GM12864 (cell line): ENCODE results near the gene ETS1.

Experiments used
- DNase-seq: peaks from one replicate; pipeline ENCODE4 v3.0.0-alpha.2; 2011; ENCODE audit warnings: low read depth
- H3K4me3 ChIP-seq: 2 replicates; pipeline ENCODE4 v1.5.1; 2011; ENCODE audit warnings: mild to moderate bottlenecking, low read depth, low read length, control low read depth
- TF ChIP-seq, protein P1 (sequence below): IDR thresholded peaks from 2 replicates; pipeline ENCODE4 v1.5.1; 2011; ENCODE audit warnings: low read depth, mild to moderate bottlenecking, moderate library complexity, low read length, control low read depth, inconsistent platforms; ENCODE audit errors: missing control alignments

The ETS1 gene

GRCh38 chr11:128473636-128474035 is 113.7 kb downstream of the ETS1 start:
- no peak for DNase-seq
- TF ChIP-seq, protein P1, sequence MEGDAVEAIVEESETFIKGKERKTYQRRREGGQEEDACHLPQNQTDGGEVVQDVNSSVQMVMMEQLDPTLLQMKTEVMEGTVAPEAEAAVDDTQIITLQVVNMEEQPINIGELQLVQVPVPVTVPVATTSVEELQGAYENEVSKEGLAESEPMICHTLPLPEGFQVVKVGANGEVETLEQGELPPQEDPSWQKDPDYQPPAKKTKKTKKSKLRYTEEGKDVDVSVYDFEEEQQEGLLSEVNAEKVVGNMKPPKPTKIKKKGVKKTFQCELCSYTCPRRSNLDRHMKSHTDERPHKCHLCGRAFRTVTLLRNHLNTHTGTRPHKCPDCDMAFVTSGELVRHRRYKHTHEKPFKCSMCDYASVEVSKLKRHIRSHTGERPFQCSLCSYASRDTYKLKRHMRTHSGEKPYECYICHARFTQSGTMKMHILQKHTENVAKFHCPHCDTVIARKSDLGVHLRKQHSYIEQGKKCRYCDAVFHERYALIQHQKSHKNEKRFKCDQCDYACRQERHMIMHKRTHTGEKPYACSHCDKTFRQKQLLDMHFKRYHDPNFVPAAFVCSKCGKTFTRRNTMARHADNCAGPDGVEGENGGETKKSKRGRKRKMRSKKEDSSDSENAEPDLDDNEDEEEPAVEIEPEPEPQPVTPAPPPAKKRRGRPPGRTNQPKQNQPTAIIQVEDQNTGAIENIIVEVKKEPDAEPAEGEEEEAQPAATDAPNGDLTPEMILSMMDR, result peak; percentile 3
- H3K4me3 ChIP-seq, result no peak overlapping the region

GRCh38 chr11:128472128-128473089 is 114.9 kb downstream of the ETS1 start:
- peak overlapping the region; percentile 12 for H3K4me3 ChIP-seq
- peak; percentile 86 for DNase-seq
- TF ChIP-seq, protein P1, result no peak

- H3K4me3 ChIP-seq, result no peak overlapping the region; the same call in 1 of the 2 replicates
- TF ChIP-seq, protein P1, result no peak
- DNase-seq, result peak; percentile 91
Measured at GRCh38 chr11:128471138-128471661, 116.2 kb downstream of the ETS1 start.

DNA sequence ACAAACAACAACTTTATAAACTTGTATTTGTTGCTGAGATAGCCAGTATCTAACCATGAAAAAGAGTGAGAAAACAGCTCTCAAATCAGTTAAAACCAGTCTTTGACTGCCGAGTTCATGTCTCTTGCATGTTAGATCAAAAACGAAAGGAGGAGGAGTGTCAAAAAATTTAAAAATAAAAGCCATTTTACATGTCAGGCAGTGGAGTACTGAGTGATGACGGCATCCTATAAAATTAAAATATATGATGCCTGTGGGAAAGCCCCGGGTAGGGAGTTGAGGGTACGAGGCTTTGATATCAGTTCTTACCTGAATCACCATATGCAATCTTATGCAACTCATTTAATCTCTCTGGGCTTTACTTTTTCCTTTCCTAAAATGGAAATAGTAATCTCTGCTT is 117.3 kb downstream of the ETS1 start:
- H3K4me3 ChIP-seq, result no peak overlapping the region
- no peak for DNase-seq
- TF ChIP-seq, protein P1, result no peak

GRCh38 chr11:128469220-128469619 is 118.1 kb downstream of the ETS1 start:
- TF ChIP-seq, protein P1, result peak; percentile 45
- DNase-seq, result peak; percentile 89
- no peak overlapping the region; the same call in 1 of the 2 replicates for H3K4me3 ChIP-seq

- TF ChIP-seq, protein P1, result no peak
- no peak for DNase-seq
- no peak overlapping the region for H3K4me3 ChIP-seq
Measured at GRCh38 chr11:128468111-128468510, 119.2 kb downstream of the ETS1 start.
